ENCODE results near the gene IFT43.
"Not testable (repeated sequence)": the region's sequence is repeated elsewhere in the genome, so short reads cannot be mapped to it uniquely, and the experiment has no call there.

Gene IFT43

DNA sequence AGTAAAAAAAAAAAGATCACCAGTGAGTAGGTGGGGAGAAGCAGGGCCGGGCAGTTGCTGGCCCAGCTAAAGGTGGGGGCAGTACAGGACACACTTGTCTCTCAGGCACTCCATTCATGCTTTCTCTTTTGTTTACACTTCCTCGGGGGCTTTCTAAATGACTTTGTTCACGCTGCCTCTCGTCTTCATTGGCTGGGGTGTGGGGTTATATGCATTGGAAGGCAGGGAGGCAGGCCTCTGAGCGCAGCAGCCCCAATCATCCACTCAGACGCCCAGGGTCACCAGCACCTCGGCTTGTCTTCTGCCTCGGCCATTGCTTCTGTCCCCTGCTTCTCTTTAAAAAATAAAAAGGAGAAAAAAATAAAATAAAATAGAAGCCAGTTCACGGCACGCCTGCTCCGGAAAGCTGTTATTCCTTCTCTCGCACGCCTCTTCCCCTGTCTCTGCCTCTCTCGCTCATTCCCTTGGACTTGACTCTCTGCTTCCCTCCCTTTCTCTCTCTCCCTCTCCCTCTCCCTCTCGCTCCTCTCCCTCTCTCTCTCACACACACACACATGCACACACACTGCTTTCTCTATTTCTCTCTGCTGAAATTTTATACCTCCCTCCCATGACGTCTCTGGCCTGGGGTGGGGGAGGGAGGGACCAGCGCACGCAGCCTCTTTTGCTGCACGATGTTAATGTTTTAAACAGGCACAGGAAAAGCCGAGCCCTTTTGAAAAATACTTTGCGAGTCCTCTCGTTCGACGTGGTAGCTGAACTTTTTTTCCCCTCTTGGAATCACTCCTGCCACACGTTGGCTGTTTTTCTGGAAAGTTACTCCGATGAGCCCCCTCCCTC lies 3.9 kb upstream of the IFT43 start, which contains the start of gene TGFB3:
Gene TGFB3, minus strand, starts transcription at position 570 of the 840 bp plus-strand sequence. CDS start 1,102 bp downstream, outside the sequence.
- DNase-seq: peak; percentile 42

DNA sequence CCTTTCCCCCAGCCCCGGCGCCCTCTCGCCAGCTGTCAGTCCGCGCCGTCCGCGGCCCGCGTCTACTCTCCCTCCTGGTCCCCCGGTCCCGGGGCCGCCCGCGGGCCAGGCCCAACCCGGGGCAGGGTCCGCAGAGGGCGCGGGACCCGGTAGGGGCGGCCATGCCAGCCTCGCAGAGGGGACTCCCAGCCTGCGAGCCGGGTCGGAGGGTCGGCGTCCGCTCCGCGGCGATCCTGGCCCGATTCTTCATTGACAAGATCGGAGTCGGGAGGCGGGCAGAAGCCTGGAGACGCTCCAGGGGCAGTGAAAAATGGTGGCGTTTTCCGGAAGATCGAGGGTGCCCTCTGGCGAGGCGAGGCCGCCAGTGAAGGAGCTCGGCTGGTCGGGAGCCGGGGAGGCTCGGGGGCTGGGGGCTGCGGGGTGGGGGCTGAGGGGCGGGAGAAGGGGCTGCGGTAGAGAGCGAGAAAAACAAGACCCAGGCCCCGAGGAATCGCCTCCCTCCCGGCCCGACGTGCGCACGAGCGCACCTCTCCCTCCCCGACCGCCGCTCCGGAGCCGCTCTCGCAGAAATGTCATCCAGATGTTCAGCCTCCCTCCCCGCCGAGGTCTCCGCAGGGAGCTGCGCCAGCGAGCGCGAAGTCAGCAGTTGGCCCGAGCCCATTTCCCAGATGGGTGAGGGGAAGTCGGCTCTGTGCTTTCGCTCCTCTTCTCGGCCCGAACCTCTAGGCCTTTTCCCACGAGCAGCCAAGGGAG lies 3.1 kb upstream of the IFT43 start:
- DNase-seq: peak; percentile 72

GRCh38 chr14:75983019-75983358 lies 2.6 kb upstream of the IFT43 start:
- DNase-seq: no peak

DNA sequence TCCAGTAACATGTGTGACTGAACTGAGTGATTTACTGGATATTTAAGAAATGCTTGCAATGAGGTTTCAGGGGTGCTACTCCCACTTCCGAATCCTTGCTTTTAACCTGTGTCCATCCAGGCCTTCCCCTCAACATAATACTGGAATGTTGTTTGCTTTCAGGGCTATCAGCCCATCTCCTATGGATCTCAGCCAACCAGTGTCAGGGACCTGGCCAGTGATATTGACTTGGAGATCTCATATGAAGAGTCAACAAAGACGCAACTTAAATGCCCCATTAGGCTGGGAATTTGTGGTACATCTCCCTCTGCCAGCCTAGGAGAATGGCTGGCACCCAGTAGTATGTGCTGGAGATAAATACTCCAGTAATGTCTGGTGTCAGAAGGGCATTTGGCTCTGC lies 889 bp upstream of the IFT43 start:
- no peak for DNase-seq

GRCh38 chr14:75986439-75986765 lies 839 bp downstream of the IFT43 start:
- no peak for DNase-seq

DNA sequence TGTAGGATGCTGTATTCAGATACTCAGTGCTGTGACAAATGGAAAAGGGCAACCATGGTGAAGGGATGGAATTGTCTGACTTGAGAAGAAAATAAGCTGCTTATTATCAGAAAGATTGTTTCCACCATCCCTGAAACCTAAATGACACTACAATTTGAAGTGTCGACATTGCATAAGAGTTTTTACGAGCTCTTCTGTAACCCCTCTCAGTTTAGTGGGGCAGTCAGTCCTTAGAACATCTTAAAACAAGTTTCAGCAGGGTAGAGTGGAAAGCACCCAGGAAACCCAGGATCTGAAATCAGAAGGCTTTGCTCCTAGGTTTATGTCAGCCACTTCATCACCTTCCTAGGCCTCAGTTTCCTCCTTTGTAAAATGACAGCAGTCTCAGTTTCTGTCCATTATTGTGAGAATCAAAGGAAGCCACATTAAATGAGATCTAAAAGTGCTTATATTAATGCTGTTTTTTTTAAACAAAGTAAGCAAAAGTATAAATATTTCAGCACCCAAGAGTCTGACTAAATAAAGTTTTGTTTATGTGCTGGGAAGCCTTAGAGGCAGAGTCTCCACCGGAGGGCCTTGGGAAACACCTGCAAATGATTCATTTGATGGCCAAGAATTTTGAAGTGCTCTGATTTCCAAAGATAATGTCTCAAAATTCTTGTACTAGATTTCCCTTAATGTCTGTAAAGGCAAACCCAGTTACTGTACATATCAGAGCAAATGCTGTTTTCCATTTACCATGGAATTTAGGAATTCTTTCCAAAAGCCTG lies 1.8 kb downstream of the IFT43 start:
- no peak for DNase-seq

DNA sequence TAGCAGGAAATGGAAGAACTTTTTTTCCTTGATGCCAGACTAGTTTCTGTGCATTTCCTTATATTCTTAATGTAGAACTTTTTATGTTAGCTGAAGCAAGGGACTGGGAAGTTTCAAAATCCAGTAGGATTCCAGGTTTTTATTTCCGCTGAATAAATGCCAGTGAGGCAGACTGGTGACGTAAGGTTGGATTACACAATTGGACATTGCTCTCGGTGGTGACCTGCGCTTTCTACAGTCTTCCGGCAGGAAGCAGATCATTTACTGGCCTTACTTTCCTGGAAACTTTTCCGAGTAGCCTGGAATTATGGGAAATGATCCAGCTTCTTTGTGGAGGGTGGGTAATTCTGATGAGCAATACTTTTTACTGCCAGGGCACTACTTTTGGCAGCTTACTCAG lies 3.6 kb downstream of the IFT43 start:
- no peak for DNase-seq

DNA sequence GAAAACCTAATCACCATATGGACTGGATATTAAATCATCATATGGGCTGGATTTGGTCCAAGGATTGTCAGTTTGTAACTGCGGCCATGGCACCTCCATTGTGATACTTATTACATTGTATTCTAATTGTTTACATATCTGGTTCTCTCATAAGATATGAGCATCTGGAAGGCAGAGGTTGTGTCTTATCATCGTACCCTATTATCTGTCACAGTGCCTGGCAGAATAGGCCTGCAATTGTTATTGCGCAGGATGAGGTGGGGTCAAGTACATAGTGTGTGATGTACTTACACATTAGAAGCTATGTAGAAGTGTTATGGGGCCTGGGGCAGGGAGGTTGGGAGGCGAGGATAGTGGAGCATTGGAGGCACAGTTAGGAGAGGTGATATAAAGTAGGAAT lies 4.7 kb downstream of the IFT43 start:
- DNase-seq: no peak

GRCh38 chr14:75991753-75992152 lies 6.2 kb downstream of the IFT43 start:
- DNase-seq: no peak

- no peak for DNase-seq
Measured at GRCh38 chr14:75993567-75994041, 8.0 kb downstream of the IFT43 start.

GRCh38 chr14:75995372-75996041 lies 9.9 kb downstream of the IFT43 start:
- no peak for DNase-seq

- DNase-seq: no peak
Measured at GRCh38 chr14:75996488-75996887, 10.9 kb downstream of the IFT43 start.

- DNase-seq: no peak
Measured at GRCh38 chr14:75999511-76000190, 14.1 kb downstream of the IFT43 start.

GRCh38 chr14:76002383-76002782 lies 16.8 kb downstream of the IFT43 start:
- DNase-seq: no peak

- no peak for DNase-seq
Measured at GRCh38 chr14:76006253-76006652, 20.7 kb downstream of the IFT43 start.

DNA sequence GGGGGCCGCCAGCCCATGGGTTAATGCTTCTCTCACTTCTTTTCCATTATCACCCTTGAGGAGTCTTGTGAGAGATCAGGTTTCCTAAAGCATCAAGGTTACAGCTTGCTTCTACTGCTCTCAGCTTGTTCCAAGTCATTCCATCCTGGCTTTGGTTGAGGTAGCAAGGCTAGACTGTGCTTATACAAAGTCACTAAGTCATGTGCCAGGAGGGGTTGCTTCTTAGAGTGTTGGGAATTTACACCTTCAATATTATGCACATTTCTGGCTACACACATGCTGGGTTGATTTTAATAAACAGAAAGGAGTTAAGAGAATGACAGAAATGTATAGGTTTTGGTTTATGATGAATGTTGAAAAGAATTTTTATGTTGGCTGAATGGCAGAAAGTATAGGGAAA lies 21.8 kb downstream of the IFT43 start:
- DNase-seq: no peak

DNA sequence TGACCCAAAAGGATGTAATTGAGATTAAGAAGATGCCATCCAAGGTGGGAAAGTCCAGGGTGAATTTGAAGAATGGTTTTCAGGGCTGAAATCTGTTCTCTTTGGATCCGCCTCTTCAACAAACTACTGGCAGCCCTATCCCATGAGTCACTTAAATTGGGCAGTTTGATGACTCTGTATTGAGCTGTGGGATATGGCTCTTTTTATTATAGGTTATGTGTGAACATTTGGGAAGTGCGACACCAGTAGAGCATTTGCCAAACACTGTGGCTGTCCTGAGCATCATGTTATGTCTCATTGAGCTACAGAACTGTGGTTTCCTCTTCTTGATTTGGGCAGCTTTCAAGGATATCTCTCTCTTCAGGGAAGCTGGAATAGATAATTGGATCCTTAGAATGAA lies 22.3 kb downstream of the IFT43 start:
- no peak for DNase-seq

DNA sequence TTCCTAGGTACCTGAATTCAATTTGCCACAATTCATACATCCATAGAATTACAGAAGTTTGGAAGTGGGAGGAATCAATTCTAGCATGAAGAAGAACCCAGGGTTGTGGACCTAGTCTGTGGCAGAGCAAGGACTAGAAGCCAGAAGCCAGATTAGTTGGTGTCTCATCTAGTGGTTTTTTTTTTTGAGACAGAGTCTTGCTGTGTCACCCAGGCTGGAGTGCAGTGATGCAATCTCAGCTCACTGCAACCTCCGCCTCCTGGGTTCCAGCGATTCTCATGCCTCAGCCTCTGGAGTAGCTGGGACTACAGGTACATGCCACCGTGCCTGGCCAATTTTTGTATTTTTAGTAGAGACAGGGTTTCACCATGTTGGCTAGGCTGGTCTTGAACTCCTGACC lies 24.1 kb downstream of the IFT43 start:
- DNase-seq: not testable (repeated sequence)

DNA sequence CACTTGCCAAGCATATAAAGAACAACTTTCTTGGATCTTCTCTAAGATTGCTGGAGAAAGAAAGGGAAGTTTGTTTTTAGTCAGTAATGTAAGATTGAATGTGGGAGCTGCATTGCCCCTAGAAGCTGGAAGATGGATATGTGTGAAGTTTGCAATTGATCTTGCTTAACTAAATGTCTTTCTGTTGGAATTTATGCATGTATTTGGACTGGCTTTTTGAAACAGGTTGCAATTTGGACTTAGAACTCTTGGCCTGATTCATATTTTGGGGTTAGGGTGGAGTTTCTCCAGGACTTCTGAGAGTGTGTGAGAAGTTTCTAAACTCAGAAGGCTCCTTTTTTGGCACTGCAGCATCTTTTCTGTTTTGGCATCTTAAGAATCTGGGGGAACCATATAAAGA lies 26.4 kb downstream of the IFT43 start:
- DNase-seq: no peak

- no peak for DNase-seq
Measured at GRCh38 chr14:76012354-76012753, 26.8 kb downstream of the IFT43 start.

DNA sequence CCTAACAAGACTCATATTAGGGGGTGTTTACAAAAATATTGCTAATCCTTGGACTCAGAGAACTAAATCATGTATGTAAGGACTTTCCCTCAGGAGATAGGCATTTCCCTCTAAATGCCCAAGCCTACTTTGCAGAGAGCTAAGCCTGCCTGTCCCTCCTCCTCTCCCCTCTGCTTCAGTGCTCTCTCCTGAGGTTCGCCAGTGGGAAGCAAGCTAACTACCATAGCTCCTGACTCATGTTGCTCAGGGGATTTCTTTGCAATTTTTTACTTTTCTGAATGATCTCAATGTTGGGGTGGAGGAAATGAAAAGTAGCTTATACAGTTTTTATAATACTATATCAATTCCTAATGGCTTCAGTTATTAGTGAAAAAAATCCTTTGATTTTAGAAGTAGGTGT lies 29.6 kb downstream of the IFT43 start:
- DNase-seq: no peak

DNA sequence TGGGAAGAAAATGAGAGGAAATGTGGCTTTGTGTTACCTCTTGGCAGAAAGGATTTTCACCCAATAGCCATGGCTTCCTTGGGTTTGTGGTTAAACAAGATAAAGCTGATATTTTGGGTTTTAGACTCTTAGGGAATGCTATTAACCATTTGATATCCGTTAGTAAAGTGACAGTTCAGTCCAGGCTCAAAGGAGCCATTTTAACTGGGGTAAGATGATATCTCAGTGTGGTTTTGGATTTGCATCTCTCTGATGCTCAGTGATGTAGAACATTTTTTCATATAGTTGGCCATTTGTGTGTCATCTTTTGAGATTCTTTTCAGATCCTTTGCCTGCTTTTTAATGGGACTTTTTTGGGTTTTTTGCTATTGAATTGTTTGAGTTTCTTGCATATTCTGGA lies 30.1 kb downstream of the IFT43 start:
- DNase-seq: no peak

Data from stimulated activated CD4-positive, alpha-beta T cell treated with anti-CD3 and anti-CD28 coated beads, Interleukin-12 subunit alpha, Interleukin-12 subunit beta, amount 100 ng/mL, for 4 hours (primary cell).